ENCODE measurements around the gene CALD1.

The CALD1 gene

DNA sequence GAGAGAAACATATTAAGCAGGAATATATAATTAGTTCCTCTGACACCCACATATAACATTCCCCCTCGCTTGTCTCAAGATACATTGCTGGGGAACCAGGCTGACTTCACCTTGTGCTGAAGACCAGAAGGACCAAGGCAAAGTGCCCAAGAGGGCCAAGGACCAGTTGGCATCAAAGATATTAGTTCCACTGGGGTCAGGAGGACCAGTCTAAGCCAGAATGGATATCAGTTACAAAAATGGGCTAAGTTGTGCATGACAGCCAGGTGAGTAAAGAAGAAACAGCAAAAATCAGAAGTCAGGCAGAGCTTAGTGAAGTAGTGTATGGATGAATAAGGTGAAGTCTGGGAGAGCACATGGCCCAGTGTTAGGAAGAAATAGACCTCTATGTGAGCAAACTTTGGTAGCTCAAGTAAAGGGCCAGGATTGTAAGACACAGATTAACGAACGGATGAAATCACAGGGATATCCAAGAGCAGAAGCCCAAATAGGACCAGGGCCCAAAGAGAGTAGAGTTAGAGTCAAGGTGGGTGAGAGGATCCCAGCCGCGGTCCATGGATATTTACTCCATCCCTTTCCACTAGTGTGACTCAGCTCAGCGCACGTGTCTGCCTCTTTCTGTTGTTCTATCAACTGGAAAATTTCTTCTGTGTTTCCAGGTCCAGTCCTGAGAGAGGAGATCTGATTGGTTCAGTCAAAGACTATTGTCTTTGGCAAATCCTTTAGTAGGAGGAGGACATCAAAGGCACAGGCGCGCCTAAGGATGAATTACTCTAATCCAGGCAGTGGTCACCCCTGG lies 5.0 kb downstream of the CALD1 start:
- Mint-ChIP-seq H3K27ac (no peak overlapping the region), H3K36me3 (ENCODE audit: insufficient read depth) (no peaks in the 10 kb centered on the region), H3K27me3 (peaks cover 18 to 25% of the 10 kb centered on the region in 2 donors), H3K4me3 (no peak overlapping the region), H3K4me1 (ENCODE audit: low read depth in 2 of 2) (no peaks in the 10 kb centered on the region), H3K9me3 (no peaks in the 10 kb centered on the region)
- DNase-seq: no peak
- ATAC-seq (replicated peaks): no peak

DNA sequence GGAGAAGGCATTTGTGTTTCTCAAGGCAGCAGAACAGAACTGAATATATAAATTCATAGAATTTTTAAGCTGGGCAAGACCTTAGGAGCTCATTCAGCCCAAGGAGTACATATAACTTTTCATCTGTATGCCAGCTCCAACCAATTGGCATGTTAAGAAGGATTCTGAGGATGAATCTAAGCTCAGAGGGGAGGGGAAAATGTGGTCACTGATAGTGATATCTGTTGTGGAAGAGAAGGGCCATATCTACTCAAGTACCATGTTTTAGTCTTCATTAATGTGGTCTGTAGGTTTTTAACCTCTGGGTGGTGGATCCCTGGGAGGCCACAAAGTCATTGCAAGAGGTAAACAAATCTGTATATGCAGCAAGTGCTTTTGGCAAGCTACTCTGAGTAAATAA lies 6.4 kb downstream of the CALD1 start:
- H3K9me3 Mint-ChIP-seq: no peaks in the 10 kb centered on the region
- no peaks in the 10 kb centered on the region for H3K36me3 Mint-ChIP-seq (ENCODE audit: insufficient read depth)
- H3K4me3 Mint-ChIP-seq: no peak overlapping the region
- DNase-seq (no peak), ATAC-seq (replicated peaks) (no peak)
- no peak overlapping the region for H3K27ac Mint-ChIP-seq
- no peaks in the 10 kb centered on the region for H3K4me1 Mint-ChIP-seq (ENCODE audit: low read depth in 2 of 2)
- H3K27me3 Mint-ChIP-seq: peaks cover 11 to 12% of the 10 kb centered on the region in 2 donors

DNA sequence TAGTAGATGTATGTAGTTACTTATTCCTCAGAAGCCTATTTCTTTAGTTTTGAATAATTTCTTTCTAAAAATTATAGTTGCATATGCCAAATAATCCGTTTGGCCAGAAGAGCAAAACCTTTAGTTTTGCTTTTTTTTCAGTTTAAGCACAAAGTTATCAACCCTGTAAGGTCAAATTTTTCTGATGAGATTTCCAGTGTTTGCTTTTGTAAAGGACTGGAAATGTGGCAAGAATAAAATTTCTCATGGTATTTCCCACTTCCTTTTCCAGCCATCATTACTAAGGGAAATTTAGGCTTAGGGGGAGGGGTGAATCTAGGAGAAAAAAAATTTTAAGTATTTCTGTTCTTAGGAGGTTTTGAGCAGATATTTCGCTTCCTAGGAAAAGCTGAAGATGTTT lies 7.6 kb downstream of the CALD1 start:
- Mint-ChIP-seq H3K4me1 (ENCODE audit: low read depth in 2 of 2) (no peaks in the 10 kb centered on the region), H3K4me3 (no peak overlapping the region), H3K36me3 (ENCODE audit: insufficient read depth) (no peaks in the 10 kb centered on the region), H3K9me3 (no peaks in the 10 kb centered on the region), H3K27me3 (peaks cover 8 to 10% of the 10 kb centered on the region in 2 donors), H3K27ac (no peak overlapping the region)
- ATAC-seq (replicated peaks): no peak
- no peak for DNase-seq

DNA sequence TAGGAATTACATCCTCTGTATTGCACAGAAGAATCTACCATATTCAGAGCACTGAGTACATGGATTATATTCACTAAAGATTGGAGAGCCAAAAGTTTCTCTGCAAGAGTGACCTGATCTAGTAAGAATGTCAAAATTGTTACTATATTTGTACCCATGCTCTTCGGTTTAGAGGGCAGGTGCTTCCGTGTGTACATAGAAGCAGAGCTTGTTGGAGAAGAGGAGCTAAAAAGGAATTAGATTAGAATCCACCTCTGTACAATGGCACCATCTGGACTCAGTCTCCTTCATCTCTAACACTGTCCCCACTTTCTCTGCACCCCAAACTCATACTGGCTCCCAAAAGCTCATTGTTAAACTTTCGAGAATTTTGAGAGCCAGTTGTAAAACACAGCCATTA lies 8.3 kb downstream of the CALD1 start:
- no peaks in the 10 kb centered on the region for H3K9me3 Mint-ChIP-seq
- H3K4me1 Mint-ChIP-seq (ENCODE audit: low read depth in 2 of 2): no peaks in the 10 kb centered on the region
- H3K27ac Mint-ChIP-seq: no peak overlapping the region
- no peaks in the 10 kb centered on the region for H3K36me3 Mint-ChIP-seq (ENCODE audit: insufficient read depth)
- peaks cover 9 to 10% of the 10 kb centered on the region in 2 donors for H3K27me3 Mint-ChIP-seq
- DNase-seq: no peak
- no peak overlapping the region for H3K4me3 Mint-ChIP-seq
- no peak for ATAC-seq (replicated peaks)

DNA sequence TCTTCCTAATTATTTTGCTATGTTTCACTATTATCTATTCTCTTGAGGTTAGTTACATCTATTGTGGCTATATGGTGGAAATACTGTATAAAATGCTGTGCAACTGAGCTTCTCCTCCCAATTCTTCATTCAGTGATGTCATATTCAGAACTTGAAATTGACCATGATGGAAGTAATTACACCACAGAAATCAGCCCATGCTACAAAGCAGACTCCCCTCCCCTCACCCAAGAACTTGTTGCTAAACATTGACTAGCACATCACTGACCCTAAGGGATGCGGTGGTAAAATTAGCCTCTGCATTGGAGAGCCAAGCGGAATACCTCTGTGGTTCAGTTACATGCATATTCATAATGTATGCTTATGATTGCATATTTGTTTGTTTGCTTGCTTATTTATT lies 8.8 kb downstream of the CALD1 start:
- no peak for ATAC-seq (replicated peaks)
- Mint-ChIP-seq H3K27me3 (peaks cover 10 to 14% of the 10 kb centered on the region in 2 donors), H3K4me3 (no peak overlapping the region), H3K9me3 (no peaks in the 10 kb centered on the region), H3K4me1 (ENCODE audit: low read depth in 2 of 2) (no peaks in the 10 kb centered on the region), H3K27ac (no peak overlapping the region), H3K36me3 (ENCODE audit: insufficient read depth) (no peaks in the 10 kb centered on the region)
- DNase-seq: no peak

DNA sequence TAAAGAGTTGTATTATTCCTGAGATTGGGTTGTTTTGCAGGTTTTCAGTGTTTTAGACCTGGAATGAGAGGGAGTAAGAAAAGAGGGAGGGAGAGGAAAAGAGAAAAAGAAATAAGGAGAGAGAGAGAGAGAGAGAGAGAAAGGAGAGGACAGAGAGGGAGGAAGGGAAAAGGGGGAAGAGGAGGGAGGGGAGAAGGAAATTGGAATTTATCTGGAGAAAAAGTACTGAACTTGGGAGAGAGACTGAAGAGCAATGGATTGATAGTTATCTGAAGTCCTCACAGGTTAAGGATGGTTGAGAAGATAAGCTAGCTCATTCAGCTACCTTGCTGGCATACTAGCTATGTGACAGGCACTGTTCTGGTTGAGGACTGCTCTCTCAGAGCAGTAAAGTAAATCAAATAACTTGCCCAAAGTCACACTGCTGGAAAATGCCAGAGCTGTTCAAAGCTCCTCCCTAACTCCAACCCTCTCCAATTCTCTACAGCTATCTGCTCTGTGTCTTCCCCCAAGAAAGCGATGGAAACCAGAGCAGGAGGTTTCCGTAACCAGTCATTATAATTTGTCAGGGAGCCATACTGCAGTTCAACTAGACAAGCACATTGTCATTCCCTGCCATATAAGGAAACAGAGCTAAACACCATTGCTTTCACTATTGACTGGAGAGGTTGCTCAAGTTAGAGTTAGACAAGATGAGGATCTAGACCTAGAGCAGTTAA lies 10.7 kb downstream of the CALD1 start:
- Mint-ChIP-seq H3K4me3 (no peak overlapping the region), H3K4me1 (ENCODE audit: low read depth in 2 of 2) (no peaks in the 10 kb centered on the region), H3K36me3 (ENCODE audit: insufficient read depth) (no peaks in the 10 kb centered on the region), H3K9me3 (no peaks in the 10 kb centered on the region), H3K27ac (no peak overlapping the region), H3K27me3 (peaks cover 11 to 25% of the 10 kb centered on the region in 2 donors)
- DNase-seq (no peak), ATAC-seq (replicated peaks) (no peak)

DNA sequence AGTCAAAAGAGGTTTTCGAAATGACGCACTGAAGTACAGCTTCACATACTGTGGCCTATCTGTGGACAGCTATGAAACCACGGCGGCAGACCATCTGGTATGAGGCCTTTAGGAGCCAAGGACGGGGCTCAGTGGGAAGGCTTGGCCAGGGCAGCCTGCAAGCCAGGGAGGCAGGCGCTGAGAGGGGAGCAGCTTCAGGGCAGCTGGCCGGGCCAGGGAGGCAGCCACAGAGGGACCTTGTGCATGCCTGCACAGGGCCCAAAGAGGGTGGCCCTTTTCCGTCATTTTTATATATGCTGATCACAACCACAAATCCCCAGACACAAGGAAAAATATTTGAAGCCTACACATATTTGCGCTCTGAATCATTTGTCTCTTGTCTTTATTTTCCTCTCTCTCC lies 13.5 kb downstream of the CALD1 start:
- H3K4me3 Mint-ChIP-seq: no peak overlapping the region
- no peaks in the 10 kb centered on the region for H3K4me1 Mint-ChIP-seq (ENCODE audit: low read depth in 2 of 2)
- H3K27me3 Mint-ChIP-seq: peaks cover 15 to 35% of the 10 kb centered on the region in 2 donors
- no peaks in the 10 kb centered on the region for H3K36me3 Mint-ChIP-seq (ENCODE audit: insufficient read depth)
- H3K27ac Mint-ChIP-seq: no peak overlapping the region
- DNase-seq (no peak), ATAC-seq (replicated peaks) (no peak)
- H3K9me3 Mint-ChIP-seq: no peaks in the 10 kb centered on the region

DNA sequence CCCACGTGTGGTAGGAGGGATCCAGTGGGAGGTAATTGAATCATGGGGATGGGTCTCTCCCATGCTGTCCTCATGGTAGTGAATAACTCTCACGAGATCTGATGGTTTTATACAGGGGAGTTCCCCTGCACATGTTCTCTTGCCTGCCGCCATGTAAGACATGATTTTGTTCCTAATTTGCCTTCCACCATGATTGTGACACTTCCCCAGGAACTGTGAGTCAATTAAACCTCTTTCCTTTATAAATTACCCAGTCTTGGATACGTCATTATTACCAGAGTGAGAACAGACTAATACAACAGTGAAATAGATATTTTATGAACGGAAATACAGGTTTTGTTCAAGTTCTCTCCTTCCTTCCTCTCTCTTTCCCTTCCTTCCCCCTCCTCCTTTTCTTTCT lies 15.8 kb downstream of the CALD1 start:
- H3K9me3 Mint-ChIP-seq: no peaks in the 10 kb centered on the region
- no peak overlapping the region for H3K27ac Mint-ChIP-seq
- H3K4me3 Mint-ChIP-seq: no peak overlapping the region
- peaks cover 9 to 28% of the 10 kb centered on the region in 2 donors for H3K27me3 Mint-ChIP-seq
- H3K4me1 Mint-ChIP-seq (ENCODE audit: low read depth in 2 of 2): no peaks in the 10 kb centered on the region
- no peak for ATAC-seq (replicated peaks)
- no peak for DNase-seq
- no peaks in the 10 kb centered on the region for H3K36me3 Mint-ChIP-seq (ENCODE audit: insufficient read depth)

DNA sequence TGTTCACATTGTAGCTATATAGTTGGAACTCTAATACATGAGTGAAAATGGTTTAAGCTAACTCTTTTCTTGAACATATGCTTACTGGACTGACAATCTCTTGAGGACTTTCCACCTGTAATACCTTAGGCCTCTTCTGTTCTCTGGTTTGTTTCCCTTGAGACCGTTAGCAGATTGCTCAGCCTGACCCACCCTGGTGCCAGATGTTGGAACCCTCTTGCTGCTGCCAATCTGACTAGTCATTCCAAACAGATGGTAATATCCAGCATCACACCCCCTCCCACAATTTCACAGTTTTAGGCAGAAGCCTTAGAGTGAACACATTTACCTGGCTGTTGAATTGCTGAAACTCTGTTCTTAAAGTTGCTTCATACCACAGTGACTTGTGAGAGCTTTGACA lies 18.7 kb downstream of the CALD1 start:
- no peak for ATAC-seq (replicated peaks)
- no peaks in the 10 kb centered on the region for H3K9me3 Mint-ChIP-seq

DNA sequence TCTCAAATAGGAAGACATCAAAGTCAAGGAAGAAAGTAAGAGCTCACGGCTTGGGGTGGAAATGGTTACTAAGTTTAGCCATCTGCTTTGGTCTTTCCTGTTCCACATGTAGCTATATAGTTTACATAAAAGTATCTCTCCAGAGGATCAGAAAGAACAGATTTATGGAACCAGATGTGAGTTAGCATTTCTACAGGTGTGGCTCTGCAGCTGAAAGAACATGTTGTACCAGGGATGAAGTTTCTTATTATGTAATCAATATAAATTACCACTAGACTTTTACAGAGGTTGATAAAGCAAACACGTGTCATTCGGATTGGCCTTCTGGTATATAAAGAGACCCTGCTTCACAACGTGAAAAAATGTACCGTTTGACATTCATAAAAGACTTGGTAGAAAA lies 19.9 kb downstream of the CALD1 start:
- DNase-seq: no peak
- H3K36me3 Mint-ChIP-seq (ENCODE audit: insufficient read depth): no peaks in the 10 kb centered on the region

More for the DNA sequence above, 18.7 kb downstream of the CALD1 start:
- no peak overlapping the region for H3K27ac Mint-ChIP-seq
- DNase-seq: no peak
- no peak overlapping the region for H3K4me3 Mint-ChIP-seq
- no peaks in the 10 kb centered on the region for H3K4me1 Mint-ChIP-seq (ENCODE audit: low read depth in 2 of 2)
- peaks cover 9 to 22% of the 10 kb centered on the region in 2 donors for H3K27me3 Mint-ChIP-seq
- H3K36me3 Mint-ChIP-seq (ENCODE audit: insufficient read depth): no peaks in the 10 kb centered on the region

DNA sequence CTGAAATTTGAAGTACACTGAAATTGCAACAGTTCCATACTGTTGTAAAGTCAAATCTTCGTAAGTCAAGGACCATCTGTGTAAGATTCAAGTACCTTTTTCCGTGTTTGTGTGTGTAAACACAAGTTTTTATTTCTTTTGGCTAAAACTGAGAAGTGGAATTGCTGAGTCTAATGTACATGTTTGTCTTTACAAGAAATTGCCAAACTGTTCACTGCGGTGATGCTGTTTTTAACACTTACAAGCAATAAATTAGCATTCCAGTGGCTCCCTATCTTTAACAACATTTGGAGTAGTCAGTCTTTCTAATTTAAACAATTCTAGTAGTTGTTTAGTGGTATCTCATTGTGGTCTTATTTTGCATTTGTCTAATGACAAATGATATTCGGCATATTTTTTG lies 23.3 kb downstream of the CALD1 start:
- Mint-ChIP-seq H3K4me1 (ENCODE audit: low read depth in 2 of 2) (no peaks in the 10 kb centered on the region), H3K27ac (no peak overlapping the region), H3K27me3 (peaks cover 12 to 16% of the 10 kb centered on the region in 2 donors), H3K4me3 (no peak overlapping the region), H3K9me3 (no peaks in the 10 kb centered on the region), H3K36me3 (ENCODE audit: insufficient read depth) (no peaks in the 10 kb centered on the region)
- ATAC-seq (replicated peaks) (no peak), DNase-seq (no peak)

More for the DNA sequence above, 19.9 kb downstream of the CALD1 start:
- no peak overlapping the region for H3K27ac Mint-ChIP-seq
- H3K27me3 Mint-ChIP-seq: peaks cover 9 to 15% of the 10 kb centered on the region in 2 donors
- H3K4me3 Mint-ChIP-seq: no peak overlapping the region
- H3K4me1 Mint-ChIP-seq (ENCODE audit: low read depth in 2 of 2): no peaks in the 10 kb centered on the region
- no peaks in the 10 kb centered on the region for H3K9me3 Mint-ChIP-seq
- no peak for ATAC-seq (replicated peaks)

DNA sequence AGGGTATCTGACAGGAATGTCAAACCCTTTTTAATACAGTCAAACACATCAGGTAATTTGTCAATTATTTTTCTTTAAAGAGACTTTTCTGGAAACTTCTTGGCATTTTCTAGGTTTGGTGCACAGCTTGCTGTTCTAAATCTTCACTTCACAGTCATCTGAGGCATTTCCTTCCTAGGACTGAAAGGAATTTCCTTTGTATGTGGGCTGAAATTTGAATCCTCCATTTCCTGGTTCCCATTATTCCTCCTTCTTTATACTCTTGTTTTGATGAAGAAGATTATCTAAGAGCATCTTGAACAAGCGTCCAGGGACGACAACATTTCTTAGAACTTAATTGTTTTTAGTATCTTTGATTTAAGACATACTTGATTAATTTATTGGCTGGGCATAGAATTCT lies 24.9 kb downstream of the CALD1 start:
- no peaks in the 10 kb centered on the region for H3K9me3 Mint-ChIP-seq
- H3K4me3 Mint-ChIP-seq: no peak overlapping the region
- no peak overlapping the region for H3K27ac Mint-ChIP-seq
- ATAC-seq (replicated peaks) (no peak), DNase-seq (no peak)
- H3K27me3 Mint-ChIP-seq: peaks cover 12 to 23% of the 10 kb centered on the region in 2 donors
- H3K4me1 Mint-ChIP-seq (ENCODE audit: low read depth in 2 of 2): no peaks in the 10 kb centered on the region
- H3K36me3 Mint-ChIP-seq (ENCODE audit: insufficient read depth): no peaks in the 10 kb centered on the region

DNA sequence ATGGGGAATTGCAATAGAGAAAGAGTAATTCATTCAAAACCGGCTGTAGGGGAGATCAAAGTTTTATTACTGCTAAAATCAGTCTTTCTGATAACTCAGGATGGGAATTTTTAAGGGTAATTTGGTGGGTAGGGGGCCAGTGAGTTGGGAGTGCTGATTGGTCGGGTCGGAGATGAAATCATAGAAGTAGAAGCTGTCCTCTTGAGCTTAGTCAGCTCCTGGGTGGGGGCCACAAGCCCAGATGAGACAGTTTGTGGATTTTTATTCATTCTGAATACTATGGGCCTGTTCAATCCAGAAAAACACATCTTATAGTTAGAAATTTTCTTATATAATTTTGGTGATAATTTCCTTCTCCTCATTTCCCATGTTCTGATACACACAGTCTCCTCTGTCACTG lies 25.4 kb downstream of the CALD1 start:
- no peak for DNase-seq
- H3K36me3 Mint-ChIP-seq (ENCODE audit: insufficient read depth): no peaks in the 10 kb centered on the region
- peaks cover 12 to 23% of the 10 kb centered on the region in 2 donors for H3K27me3 Mint-ChIP-seq
- no peak for ATAC-seq (replicated peaks)
- no peak overlapping the region for H3K27ac Mint-ChIP-seq
- no peak overlapping the region for H3K4me3 Mint-ChIP-seq
- H3K9me3 Mint-ChIP-seq: no peaks in the 10 kb centered on the region
- H3K4me1 Mint-ChIP-seq (ENCODE audit: low read depth in 2 of 2): no peaks in the 10 kb centered on the region

DNA sequence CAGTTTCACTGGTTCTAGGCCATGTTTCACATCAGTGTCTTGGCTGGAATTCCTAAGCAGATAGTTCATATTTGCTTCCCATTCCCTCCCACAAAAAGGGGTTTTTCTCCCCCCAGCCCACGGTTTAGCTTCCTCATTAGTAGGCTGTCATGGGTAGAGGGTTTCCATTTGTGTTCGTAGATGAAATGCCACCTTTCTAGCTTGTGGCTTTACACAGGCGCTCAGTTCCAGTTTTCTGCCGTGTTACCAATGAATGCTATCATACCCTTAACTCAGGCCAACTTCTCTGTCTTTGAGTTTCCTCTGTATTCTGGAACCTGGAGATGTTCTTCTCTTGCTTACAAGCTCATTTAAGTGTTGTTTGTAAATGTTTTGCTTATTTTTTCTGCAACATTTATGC lies 26.8 kb downstream of the CALD1 start:
- no peaks in the 10 kb centered on the region for H3K4me1 Mint-ChIP-seq (ENCODE audit: low read depth in 2 of 2)
- no peak overlapping the region for H3K4me3 Mint-ChIP-seq
- no peak for DNase-seq
- H3K27me3 Mint-ChIP-seq: peaks cover 12 to 23% of the 10 kb centered on the region in 2 donors
- no peak for ATAC-seq (replicated peaks)
- H3K27ac Mint-ChIP-seq: no peak overlapping the region
- H3K9me3 Mint-ChIP-seq: no peaks in the 10 kb centered on the region
- H3K36me3 Mint-ChIP-seq (ENCODE audit: insufficient read depth): no peaks in the 10 kb centered on the region

Measured in effector memory CD8-positive, alpha-beta T cell (primary cell).